Esophagus muscularis mucosa (tissue), 4 donors: ENCODE measurements around the gene HIRA.

Experiments used
- EP300 ChIP-seq: sonication (generic); formaldehyde crosslinking; IDR thresholded peaks from one replicate; pipeline ENCODE4 v1.6.1; 2017; ENCODE audit warnings: antibody characterized with exemption
- POLR2A ChIP-seq: fragments of 450-650 bp; IDR thresholded peaks from one replicate; pipeline ENCODE4 v1.6.1; 2017; ENCODE audit warnings: antibody characterized with exemption, moderate library complexity, mild to moderate bottlenecking, low read depth
- TF ChIP-seq, protein P1 (sequence below), 3 experiments: fragments of 200-600 bp in 2 of 3; fragments of 450-650 bp in 1 of 3; sonication (generic) in 2 of 3; IDR thresholded peaks; one replicate each; pipeline ENCODE4 v1.5.1; 2017 to 2019; ENCODE audit warnings: antibody characterized with exemption in 3 of 3, mild to moderate bottlenecking in 2 of 3, moderate library complexity in 1 of 3

DNA sequence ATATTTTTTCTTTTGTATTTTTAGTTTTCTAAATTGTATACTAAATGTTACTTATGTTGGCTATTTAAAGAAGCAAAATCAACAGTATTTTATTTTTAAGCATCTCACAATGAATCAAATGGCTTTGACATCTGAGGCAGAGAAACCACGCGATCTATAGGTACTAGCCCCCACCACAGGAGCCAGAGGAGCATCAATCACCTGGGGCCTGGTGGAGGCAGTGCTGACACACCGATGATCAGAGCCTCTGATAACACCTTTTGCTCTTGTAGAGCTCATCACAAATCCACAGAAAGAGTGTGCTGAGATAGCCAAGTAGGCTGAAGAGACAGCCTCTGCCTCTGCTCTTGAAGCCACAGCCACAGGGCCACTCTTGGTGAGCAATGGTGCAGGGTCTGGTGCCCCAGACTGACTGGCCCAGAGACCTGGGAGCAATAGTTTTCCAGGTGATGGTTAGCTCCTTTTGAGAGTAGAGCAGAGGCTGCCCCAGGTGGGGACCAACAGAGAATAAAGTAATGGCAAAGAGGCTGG, 25.2 kb downstream of the HIRA start:
- no peak for TF ChIP-seq POLR2A
- TF ChIP-seq, protein P1, sequence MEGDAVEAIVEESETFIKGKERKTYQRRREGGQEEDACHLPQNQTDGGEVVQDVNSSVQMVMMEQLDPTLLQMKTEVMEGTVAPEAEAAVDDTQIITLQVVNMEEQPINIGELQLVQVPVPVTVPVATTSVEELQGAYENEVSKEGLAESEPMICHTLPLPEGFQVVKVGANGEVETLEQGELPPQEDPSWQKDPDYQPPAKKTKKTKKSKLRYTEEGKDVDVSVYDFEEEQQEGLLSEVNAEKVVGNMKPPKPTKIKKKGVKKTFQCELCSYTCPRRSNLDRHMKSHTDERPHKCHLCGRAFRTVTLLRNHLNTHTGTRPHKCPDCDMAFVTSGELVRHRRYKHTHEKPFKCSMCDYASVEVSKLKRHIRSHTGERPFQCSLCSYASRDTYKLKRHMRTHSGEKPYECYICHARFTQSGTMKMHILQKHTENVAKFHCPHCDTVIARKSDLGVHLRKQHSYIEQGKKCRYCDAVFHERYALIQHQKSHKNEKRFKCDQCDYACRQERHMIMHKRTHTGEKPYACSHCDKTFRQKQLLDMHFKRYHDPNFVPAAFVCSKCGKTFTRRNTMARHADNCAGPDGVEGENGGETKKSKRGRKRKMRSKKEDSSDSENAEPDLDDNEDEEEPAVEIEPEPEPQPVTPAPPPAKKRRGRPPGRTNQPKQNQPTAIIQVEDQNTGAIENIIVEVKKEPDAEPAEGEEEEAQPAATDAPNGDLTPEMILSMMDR (IDR thresholded peaks at IDR 0.05), result no peak
- TF ChIP-seq EP300, result no peak
